H1 (cell line): ENCODE measurements around the gene C22orf23.

Source experiments
- BACH1 ChIP-seq: IDR thresholded peaks from 2 replicates; pipeline ENCODE4 v1.6.1; 2012; ENCODE audit warnings: low read length, improper control_type of control experiment
- BRCA1 ChIP-seq: IDR thresholded peaks from 2 replicates; pipeline ENCODE4 v1.6.1; 2012; ENCODE audit warnings: low read depth, low read length, improper control_type of control experiment
- CHD2 ChIP-seq: IDR thresholded peaks from 2 replicates; pipeline ENCODE4 v1.6.1; 2012; ENCODE audit warnings: low read length, improper control_type of control experiment
- EGR1 ChIP-seq: IDR thresholded peaks from 2 replicates; pipeline ENCODE4 v1.6.1; 2011; ENCODE audit warnings: low read depth, low read length, borderline replicate concordance
- EP300 ChIP-seq, 2 experiments: IDR thresholded peaks; 1 replicate in 1 of 2; 2 replicates in 1 of 2; pipeline ENCODE4 v1.6.1; 2011 to 2012; ENCODE audit warnings: low read depth in 2 of 2, low read length in 2 of 2, mild to moderate bottlenecking in 2 of 2, borderline replicate concordance in 1 of 2, inconsistent platforms in 1 of 2, moderate library complexity in 1 of 2
- JUND ChIP-seq: IDR thresholded peaks from 2 replicates; pipeline ENCODE4 v1.6.1; 2011; ENCODE audit warnings: mild to moderate bottlenecking, improper control_type of control experiment, low read length
- POLR2A ChIP-seq, 2 experiments: IDR thresholded peaks; 1 replicate in 1 of 2; 2 replicates in 1 of 2; pipeline ENCODE4 v1.6.1; 2011; ENCODE audit warnings: low read depth in 2 of 2, low read length in 2 of 2, mild to moderate bottlenecking in 2 of 2; ENCODE audit errors: control extremely low read depth in 1 of 2
- RFX5 ChIP-seq: IDR thresholded peaks from 2 replicates; pipeline ENCODE4 v1.6.1; 2011; ENCODE audit warnings: low read depth, low read length, improper control_type of control experiment, borderline replicate concordance
- TF ChIP-seq, protein P1 (sequence below), 3 experiments: IDR thresholded peaks; 1 replicate in 2 of 3; 2 replicates in 1 of 3; pipeline versions ENCODE4 v1.5.1 to v1.6.1; 2011; ENCODE audit warnings: low read length in 3 of 3, mild to moderate bottlenecking in 3 of 3, inconsistent platforms in 2 of 3, low read depth in 1 of 3, moderate library complexity in 1 of 3; ENCODE audit not compliant: insufficient read depth in 1 of 3; ENCODE audit errors: control extremely low read depth in 1 of 3

- TF ChIP-seq RFX5 = no peak
- no peak for TF ChIP-seq CHD2
- TF ChIP-seq, protein P1, sequence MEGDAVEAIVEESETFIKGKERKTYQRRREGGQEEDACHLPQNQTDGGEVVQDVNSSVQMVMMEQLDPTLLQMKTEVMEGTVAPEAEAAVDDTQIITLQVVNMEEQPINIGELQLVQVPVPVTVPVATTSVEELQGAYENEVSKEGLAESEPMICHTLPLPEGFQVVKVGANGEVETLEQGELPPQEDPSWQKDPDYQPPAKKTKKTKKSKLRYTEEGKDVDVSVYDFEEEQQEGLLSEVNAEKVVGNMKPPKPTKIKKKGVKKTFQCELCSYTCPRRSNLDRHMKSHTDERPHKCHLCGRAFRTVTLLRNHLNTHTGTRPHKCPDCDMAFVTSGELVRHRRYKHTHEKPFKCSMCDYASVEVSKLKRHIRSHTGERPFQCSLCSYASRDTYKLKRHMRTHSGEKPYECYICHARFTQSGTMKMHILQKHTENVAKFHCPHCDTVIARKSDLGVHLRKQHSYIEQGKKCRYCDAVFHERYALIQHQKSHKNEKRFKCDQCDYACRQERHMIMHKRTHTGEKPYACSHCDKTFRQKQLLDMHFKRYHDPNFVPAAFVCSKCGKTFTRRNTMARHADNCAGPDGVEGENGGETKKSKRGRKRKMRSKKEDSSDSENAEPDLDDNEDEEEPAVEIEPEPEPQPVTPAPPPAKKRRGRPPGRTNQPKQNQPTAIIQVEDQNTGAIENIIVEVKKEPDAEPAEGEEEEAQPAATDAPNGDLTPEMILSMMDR (IDR thresholded peaks at IDR 0.05; ENCODE audit: control extremely low read depth in 1 of 3, insufficient read depth in 1 of 3, low read depth in 1 of 3, low read length in 3 of 3) = no peak
- no peak for TF ChIP-seq POLR2A (IDR thresholded peaks at IDR 0.05; ENCODE audit: control extremely low read depth in 1 of 2, low read depth in 2 of 2, low read length in 2 of 2)
- no peak for TF ChIP-seq EP300 (IDR thresholded peaks at IDR 0.05; ENCODE audit: borderline replicate concordance in 1 of 2, low read depth in 2 of 2, low read length in 2 of 2)
- no peak for TF ChIP-seq EGR1
- no peak for TF ChIP-seq BACH1
- TF ChIP-seq BRCA1 = no peak
- TF ChIP-seq JUND = no peak
These were observed 31.7 kb upstream of the C22orf23 start for GRCh38 chr22:37985050-37985585.
